ENCODE data around the gene ANKHD1. TPM values are rescaled to one million over a fixed set of nuclear protein-coding genes. Genes with fewer than 3 reads are reported as not detected.

The ANKHD1 gene
- total RNA-seq, 3 donors from 2014 or later = 133 to 196 (median 158) TPM

DNA sequence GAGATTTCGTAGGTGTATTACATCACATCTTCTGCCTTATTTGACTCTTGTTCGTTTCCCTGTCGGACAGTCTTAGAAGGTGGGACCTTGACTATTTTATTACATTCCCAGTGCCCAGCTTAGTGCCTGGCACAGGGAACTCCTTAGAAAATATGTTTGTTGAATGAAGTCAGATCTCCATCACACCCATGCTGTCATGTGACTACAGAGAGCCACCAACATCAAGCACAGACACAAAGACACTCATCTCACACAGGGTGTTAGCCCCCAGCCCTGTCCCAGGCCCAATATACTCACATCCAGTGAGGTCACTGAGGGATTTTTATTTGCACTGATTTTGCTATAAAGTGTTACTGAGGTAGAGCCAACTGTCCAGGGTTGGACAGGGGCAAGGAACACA, 156.3 kb downstream of the ANKHD1 start:
- H3K27me3 ChIP-seq = no peaks in the 10 kb centered on the region
- H3K27ac ChIP-seq = peak overlapping the region; percentile 94 to 96
- H3K4me3 ChIP-seq = peak overlapping the region in 1 of 3 donors; percentile 91
- H3K36me3 ChIP-seq = no peaks in the 10 kb centered on the region
- no peaks in the 10 kb centered on the region for H3K9me3 ChIP-seq
- H3K4me1 ChIP-seq = peaks cover 0 to 15% of the 10 kb centered on the region in 2 donors
- no peak for DNase-seq (ENCODE audit: low spot score in 2 of 2)
- intact Hi-C loops (cut with DNase I; ENCODE audit: low total_unique reads) = loop anchor here (5.0 kb wide), 1 partner anchor 79 kb away; the partner anchor contains the start of gene TMCO6
- TF ChIP-seq, protein P1, sequence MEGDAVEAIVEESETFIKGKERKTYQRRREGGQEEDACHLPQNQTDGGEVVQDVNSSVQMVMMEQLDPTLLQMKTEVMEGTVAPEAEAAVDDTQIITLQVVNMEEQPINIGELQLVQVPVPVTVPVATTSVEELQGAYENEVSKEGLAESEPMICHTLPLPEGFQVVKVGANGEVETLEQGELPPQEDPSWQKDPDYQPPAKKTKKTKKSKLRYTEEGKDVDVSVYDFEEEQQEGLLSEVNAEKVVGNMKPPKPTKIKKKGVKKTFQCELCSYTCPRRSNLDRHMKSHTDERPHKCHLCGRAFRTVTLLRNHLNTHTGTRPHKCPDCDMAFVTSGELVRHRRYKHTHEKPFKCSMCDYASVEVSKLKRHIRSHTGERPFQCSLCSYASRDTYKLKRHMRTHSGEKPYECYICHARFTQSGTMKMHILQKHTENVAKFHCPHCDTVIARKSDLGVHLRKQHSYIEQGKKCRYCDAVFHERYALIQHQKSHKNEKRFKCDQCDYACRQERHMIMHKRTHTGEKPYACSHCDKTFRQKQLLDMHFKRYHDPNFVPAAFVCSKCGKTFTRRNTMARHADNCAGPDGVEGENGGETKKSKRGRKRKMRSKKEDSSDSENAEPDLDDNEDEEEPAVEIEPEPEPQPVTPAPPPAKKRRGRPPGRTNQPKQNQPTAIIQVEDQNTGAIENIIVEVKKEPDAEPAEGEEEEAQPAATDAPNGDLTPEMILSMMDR (IDR thresholded peaks at IDR 0.05) = no peak
- TF ChIP-seq POLR2AphosphoS5 (IDR thresholded peaks at IDR 0.05) (no peak), POLR2A (IDR thresholded peaks at IDR 0.05) (no peak)

DNA sequence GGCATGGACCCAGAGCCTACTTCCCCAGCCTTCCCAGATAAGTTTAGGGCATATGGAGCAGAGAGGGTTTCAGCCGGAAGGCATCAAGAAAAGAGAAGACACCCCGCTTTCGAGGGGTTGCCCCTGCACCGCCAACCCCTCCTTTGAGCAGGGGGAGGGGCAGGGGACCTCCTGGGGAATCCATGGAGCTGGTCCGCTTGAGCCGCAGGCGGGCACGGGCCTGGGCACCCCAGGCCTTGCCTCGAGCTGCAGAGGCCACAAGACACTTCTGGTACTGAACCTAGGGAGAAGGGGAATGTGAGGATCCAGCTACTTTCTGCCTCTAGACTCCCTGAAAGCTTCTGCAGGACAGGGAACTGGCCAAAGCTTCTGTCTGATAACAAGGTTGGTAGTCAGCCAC, 156.9 kb downstream of the ANKHD1 start:
- H3K27me3 ChIP-seq = no peaks in the 10 kb centered on the region
- TF ChIP-seq POLR2A (IDR thresholded peaks at IDR 0.05) (no peak), POLR2AphosphoS5 (IDR thresholded peaks at IDR 0.05) (no peak)
- TF ChIP-seq, protein P1 (IDR thresholded peaks at IDR 0.05) = no peak
- no peak overlapping the region for H3K4me3 ChIP-seq
- H3K36me3 ChIP-seq = no peaks in the 10 kb centered on the region
- H3K27ac ChIP-seq = peak overlapping the region; percentile 94 to 96
- DNase-seq (ENCODE audit: low spot score in 2 of 2) = no peak
- intact Hi-C loops (cut with DNase I; ENCODE audit: low total_unique reads) = loop anchor here (5.0 kb wide), 1 partner anchor 79 kb away; the partner anchor contains the start of gene TMCO6
- no peaks in the 10 kb centered on the region for H3K9me3 ChIP-seq
- H3K4me1 ChIP-seq = peaks cover 0 to 20% of the 10 kb centered on the region in 2 donors

DNA sequence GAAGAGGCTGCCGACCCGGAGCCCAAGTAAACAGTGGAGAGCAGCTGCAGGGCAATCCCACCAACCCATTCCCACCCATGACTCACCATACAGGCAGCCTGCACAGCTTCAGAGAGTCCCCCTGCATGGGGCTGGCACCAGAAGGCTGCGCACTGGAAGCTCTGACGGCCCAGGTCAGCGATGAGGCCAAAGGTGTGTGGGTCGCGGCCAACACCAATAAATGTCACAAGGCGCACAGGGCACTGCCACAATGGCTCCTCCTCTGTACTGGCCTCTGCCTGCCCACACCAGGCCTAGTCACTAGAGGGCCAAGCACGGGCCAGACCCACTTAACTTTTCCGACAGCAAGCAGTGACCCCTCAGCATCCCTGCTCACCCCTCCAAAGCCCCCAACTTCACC, 158.6 kb downstream of the ANKHD1 start:
- intact Hi-C loops (cut with DNase I; ENCODE audit: low total_unique reads) = no loop called here
- H3K9me3 ChIP-seq = no peaks in the 10 kb centered on the region
- H3K27ac ChIP-seq = no peak overlapping the region
- no peaks in the 10 kb centered on the region for H3K36me3 ChIP-seq
- H3K4me1 ChIP-seq = peaks cover 0 to 21% of the 10 kb centered on the region in 2 donors
- TF ChIP-seq, protein P1 (IDR thresholded peaks at IDR 0.05) = no peak
- TF ChIP-seq POLR2AphosphoS5 (IDR thresholded peaks at IDR 0.05) (no peak), POLR2A (IDR thresholded peaks at IDR 0.05) (no peak)
- H3K27me3 ChIP-seq = no peaks in the 10 kb centered on the region
- DNase-seq (ENCODE audit: low spot score in 2 of 2) = no peak
- no peak overlapping the region for H3K4me3 ChIP-seq

DNA sequence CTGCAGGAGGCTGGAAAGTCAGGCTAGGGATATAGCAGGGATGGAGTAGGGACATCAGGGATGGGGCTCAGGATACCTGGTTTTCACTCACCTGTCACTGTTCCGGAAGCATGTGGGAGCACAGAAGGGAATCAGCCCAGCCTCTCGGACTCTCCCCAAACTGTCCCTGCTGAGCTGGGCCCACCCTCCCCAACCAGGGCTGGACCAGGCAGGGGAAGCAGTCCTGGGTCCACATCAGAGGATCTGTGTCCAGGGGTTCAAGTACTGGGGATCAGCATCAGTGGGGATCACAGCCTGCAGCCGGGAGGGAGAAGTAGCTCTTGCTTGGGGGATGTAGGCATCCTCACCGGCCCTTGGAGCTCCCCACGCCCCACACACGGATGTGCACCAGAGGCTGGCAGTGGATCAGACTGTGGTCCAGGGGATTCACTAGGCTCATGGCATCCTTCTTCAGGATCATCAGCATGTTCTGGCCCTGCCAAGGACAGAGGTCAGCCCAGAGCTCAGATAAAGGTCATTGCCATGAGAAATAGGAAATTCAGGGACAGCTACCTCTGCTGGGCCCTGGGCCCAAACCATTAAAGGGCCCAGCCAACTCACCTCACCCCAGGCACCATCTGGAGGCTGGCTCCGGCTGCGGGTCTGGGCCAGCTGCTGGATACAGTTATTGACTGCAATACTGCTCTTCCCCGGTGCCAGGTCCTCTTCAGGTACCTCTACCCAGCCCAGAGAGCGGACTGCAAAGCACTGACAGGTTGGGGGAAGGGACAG, 160.3 kb downstream of the ANKHD1 start:
- no peak for TF ChIP-seq POLR2A (IDR thresholded peaks at IDR 0.05)
- no peak for TF ChIP-seq POLR2AphosphoS5 (IDR thresholded peaks at IDR 0.05)
- TF ChIP-seq, protein P1 (IDR thresholded peaks at IDR 0.05) = no peak
- Histone ChIP-seq H3K27me3 (no peaks in the 10 kb centered on the region), H3K4me3 (no peak overlapping the region), H3K36me3 (no peaks in the 10 kb centered on the region), H3K4me1 (peaks cover 9 to 22% of the 10 kb centered on the region in 2 donors), H3K9me3 (no peaks in the 10 kb centered on the region), H3K27ac (peak overlapping the region in 1 of 2 donors; percentile 10)
- intact Hi-C loops (cut with DNase I; ENCODE audit: low total_unique reads) = no loop called here
- DNase-seq (ENCODE audit: low spot score in 2 of 2) = no peak

DNA sequence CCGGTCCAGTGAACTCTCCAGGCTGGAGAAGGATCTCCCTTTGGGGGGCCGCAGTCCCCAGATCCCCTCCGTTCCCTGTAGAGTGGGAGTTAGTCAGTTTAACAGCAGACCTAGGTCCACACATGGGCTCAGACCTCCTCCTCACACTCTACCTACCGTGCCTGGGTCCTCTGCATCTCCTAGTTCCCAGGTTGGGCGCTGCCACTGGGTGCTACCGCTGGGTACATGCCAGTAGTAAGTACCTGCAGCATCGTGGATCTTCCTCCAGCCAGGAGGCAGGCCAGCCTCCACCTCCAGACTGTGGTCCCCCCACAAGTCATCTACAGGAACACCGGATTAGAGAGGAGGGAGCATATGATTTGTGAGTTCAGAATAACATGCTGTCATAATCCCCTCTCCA, 162.0 kb downstream of the ANKHD1 start:
- Histone ChIP-seq H3K9me3 (no peaks in the 10 kb centered on the region), H3K27ac (peak overlapping the region; percentile 94 to 95), H3K27me3 (no peaks in the 10 kb centered on the region), H3K4me1 (peaks cover 12 to 22% of the 10 kb centered on the region in 2 donors), H3K4me3 (peak overlapping the region; percentile 60 to 75 (median 70)), H3K36me3 (no peaks in the 10 kb centered on the region)
- intact Hi-C loops (cut with DNase I; ENCODE audit: low total_unique reads) = no loop called here
- TF ChIP-seq POLR2AphosphoS5 (IDR thresholded peaks at IDR 0.05) (no peak), POLR2A (IDR thresholded peaks at IDR 0.05) (no peak)
- TF ChIP-seq, protein P1 (IDR thresholded peaks at IDR 0.05) = no peak
- DNase-seq (ENCODE audit: low spot score in 2 of 2) = no peak

Data from breast epithelium (tissue), 4 donors.